ENCODE data around the gene ILDR2.

- TF ChIP-seq CTCF (IDR thresholded peaks at IDR 0.05) (no peak), POLR2A (IDR thresholded peaks at IDR 0.05) (no peak), POLR2AphosphoS5 (IDR thresholded peaks at IDR 0.05) (no peak)
Measured at GRCh38 chr1:166884971-166885370, 90.4 kb downstream of the ILDR2 start.

All from gastroesophageal sphincter (tissue), 3 donors.